Transverse colon (tissue), 4 donors: ENCODE data around the gene RDH16.

Experiments used
- CTCF ChIP-seq, 5 experiments: fragments of 200-600 bp in 3 of 5; fragments of 450-650 bp in 2 of 5; sonication (generic) in 3 of 5; IDR thresholded peaks; 1 replicate in 2 of 5; 2 replicates in 3 of 5; pipeline ENCODE4 v1.5.1; 2016 to 2017; ENCODE audit warnings: antibody characterized with exemption in 5 of 5, inconsistent platforms in 3 of 5, mild to moderate bottlenecking in 2 of 5, moderate library complexity in 1 of 5
- POLR2A ChIP-seq: fragments of 450-650 bp; IDR thresholded peaks from one replicate; pipeline ENCODE4 v1.6.1; 2016; ENCODE audit warnings: antibody characterized with exemption, mild to moderate bottlenecking, moderate library complexity
- POLR2AphosphoS5 ChIP-seq, 3 donors: sonication (generic); formaldehyde crosslinking; IDR thresholded peaks; one replicate each; pipeline ENCODE4 v1.6.1; 2016; ENCODE audit warnings: antibody characterized with exemption in 3 of 3

- no peak for TF ChIP-seq CTCF (IDR thresholded peaks at IDR 0.05)
- no peak for TF ChIP-seq POLR2AphosphoS5 (IDR thresholded peaks at IDR 0.05)
- no peak for TF ChIP-seq POLR2A
These were observed 25.3 kb downstream of the RDH16 start for GRCh38 chr12:56932146-56932545.
